Thyroid gland (tissue), 4 donors: ENCODE results near the gene VKORC1. TPM values are rescaled to one million over a fixed set of nuclear protein-coding genes. Genes with fewer than 3 reads are reported as not detected.

Source experiments
- DNase-seq, 2 donors: peaks; one replicate each; pipeline ENCODE4 v3.0.0-alpha.2; 2019
- H3K27ac ChIP-seq, 3 donors: fragments of 200-600 bp; sonication (generic); 1 replicate in 2 of 3; 2 replicates in 1 of 3; pipeline ENCODE4 v1.5.1; 2016 to 2019; ENCODE audit warnings: mild to moderate bottlenecking in 1 of 3, moderate library complexity in 1 of 3
- H3K27me3 ChIP-seq: fragments of 200-600 bp; sonication (generic); one replicate; pipeline ENCODE4 v1.5.1; 2019
- H3K36me3 ChIP-seq, 2 donors: fragments of 200-600 bp; sonication (generic); one replicate each; pipeline ENCODE4 v1.5.1; 2016 to 2019
- H3K4me1 ChIP-seq, 2 donors: fragments of 200-600 bp; sonication (generic); one replicate each; pipeline ENCODE4 v1.5.1; 2017 to 2019
- H3K4me3 ChIP-seq, 3 donors: fragments of 200-600 bp; sonication (generic); replicated peaks in 1 of 3; 1 replicate in 2 of 3; 2 replicates in 1 of 3; pipeline ENCODE4 v1.5.1; 2016; ENCODE audit warnings: mild to moderate bottlenecking in 1 of 3
- H3K9me3 ChIP-seq: fragments of 200-600 bp; sonication (generic); one replicate; pipeline ENCODE4 v1.5.1; 2017
- POLR2A ChIP-seq, 2 donors: fragments of 450-650 bp; IDR thresholded peaks; one replicate each; pipeline ENCODE4 v1.6.1; 2017; ENCODE audit warnings: antibody characterized with exemption in 2 of 2, mild to moderate bottlenecking in 2 of 2, moderate library complexity in 1 of 2
- WGBS, 2 donors: methylation state at CpG; one replicate each; pipeline ENCODE4 v1.1.5; 2017; 5-methylcytosine and 5-hydroxymethylcytosine counted together
- intact Hi-C: fragments of 100-400 bp; cut with DNase I; formaldehyde crosslinking; loops from one replicate; pipeline ENCODE4 v1.15.1; 2023
- total RNA-seq, 4 donors: library from RNA; depleted of rRNA; stranded (reverse); fragments of >200 nt; gene quantifications; one replicate each; pipeline ENCODE4 v1.2.3, GENCODE V29; 2016
- TF ChIP-seq, protein P1 (sequence below), 6 experiments: fragments of 200-600 bp in 3 of 6; fragments of 450-650 bp in 3 of 6; sonication (generic) in 3 of 6; IDR thresholded peaks; one replicate each; pipeline ENCODE4 v1.5.1; 2016 to 2019; ENCODE audit warnings: antibody characterized with exemption in 6 of 6, mild to moderate bottlenecking in 2 of 6, inconsistent platforms in 1 of 6, moderate library complexity in 1 of 6

VKORC1 gene
- total RNA-seq, 4 donors from 2014 or later = 58.7 to 145 (median 104) TPM

DNA sequence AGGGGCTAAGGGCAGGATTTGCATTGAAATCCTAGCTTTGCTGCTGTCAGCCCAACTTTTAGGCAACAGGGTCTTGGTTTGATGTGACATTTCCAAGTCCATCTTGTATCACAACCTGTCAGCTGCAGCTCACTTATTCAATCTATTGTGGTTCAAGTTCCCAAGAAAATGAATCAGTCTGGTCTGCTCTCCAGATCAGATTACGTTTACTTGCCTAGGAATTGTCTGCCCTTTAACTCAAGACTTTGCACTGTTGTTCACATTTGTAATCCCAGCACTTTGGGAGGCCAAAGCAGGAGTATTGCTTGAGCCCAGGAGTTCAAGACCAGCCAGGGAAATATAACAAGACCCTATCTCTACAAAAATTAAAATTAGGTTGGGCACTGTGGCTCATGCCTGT, 51.2 kb downstream of the VKORC1 start:
- H3K9me3 ChIP-seq = no peaks in the 10 kb centered on the region
- peaks cover 23 to 34% of the 10 kb centered on the region in 2 donors for H3K36me3 ChIP-seq
- TF ChIP-seq POLR2A (IDR thresholded peaks at IDR 0.05) = no peak
- TF ChIP-seq, protein P1, sequence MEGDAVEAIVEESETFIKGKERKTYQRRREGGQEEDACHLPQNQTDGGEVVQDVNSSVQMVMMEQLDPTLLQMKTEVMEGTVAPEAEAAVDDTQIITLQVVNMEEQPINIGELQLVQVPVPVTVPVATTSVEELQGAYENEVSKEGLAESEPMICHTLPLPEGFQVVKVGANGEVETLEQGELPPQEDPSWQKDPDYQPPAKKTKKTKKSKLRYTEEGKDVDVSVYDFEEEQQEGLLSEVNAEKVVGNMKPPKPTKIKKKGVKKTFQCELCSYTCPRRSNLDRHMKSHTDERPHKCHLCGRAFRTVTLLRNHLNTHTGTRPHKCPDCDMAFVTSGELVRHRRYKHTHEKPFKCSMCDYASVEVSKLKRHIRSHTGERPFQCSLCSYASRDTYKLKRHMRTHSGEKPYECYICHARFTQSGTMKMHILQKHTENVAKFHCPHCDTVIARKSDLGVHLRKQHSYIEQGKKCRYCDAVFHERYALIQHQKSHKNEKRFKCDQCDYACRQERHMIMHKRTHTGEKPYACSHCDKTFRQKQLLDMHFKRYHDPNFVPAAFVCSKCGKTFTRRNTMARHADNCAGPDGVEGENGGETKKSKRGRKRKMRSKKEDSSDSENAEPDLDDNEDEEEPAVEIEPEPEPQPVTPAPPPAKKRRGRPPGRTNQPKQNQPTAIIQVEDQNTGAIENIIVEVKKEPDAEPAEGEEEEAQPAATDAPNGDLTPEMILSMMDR (IDR thresholded peaks at IDR 0.05) = no peak
- H3K27ac ChIP-seq = no peak overlapping the region
- 92 to 100% methylated on average over 1 of the region's 1 CpG for WGBS, 2 donors
- intact Hi-C loops = no loop called here
- no peaks in the 10 kb centered on the region for H3K27me3 ChIP-seq
- no peaks in the 10 kb centered on the region for H3K4me1 ChIP-seq
- no peak overlapping the region for H3K4me3 ChIP-seq
- DNase-seq = no peak

DNA sequence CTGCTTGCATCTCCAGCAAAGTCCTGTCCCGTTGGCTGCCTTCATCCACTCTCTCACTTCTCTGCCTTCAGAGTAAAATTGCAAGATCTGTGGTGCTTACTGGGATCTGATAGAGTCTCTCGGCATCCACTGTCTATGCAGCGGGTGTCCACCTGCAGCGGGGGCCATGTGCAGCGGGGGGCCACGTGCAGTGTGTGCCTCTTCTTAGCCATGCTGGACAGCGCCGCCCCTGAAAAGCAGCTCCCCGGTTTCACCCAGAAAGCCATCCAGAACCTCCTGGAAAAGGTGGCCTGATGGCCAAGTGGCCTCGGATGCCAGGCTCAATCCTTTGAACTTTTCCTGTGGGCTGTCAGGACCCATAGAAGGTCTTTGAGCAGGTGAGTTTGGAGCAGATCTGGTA, 51.7 kb downstream of the VKORC1 start:
- TF ChIP-seq, protein P1 (IDR thresholded peaks at IDR 0.05) = no peak
- no peak for TF ChIP-seq POLR2A (IDR thresholded peaks at IDR 0.05)
- no peak overlapping the region for H3K4me3 ChIP-seq
- 91 to 97% methylated on average over 8 to 9 of the region's 10 CpGs for WGBS, 2 donors
- no peaks in the 10 kb centered on the region for H3K4me1 ChIP-seq
- intact Hi-C loops = no loop called here
- DNase-seq = no peak
- peaks cover 28 to 39% of the 10 kb centered on the region in 2 donors for H3K36me3 ChIP-seq
- no peak overlapping the region for H3K27ac ChIP-seq
- H3K9me3 ChIP-seq = no peaks in the 10 kb centered on the region
- no peaks in the 10 kb centered on the region for H3K27me3 ChIP-seq

Other genes with a start within 250 kb of the VKORC1 start
- 10 to 100 TPM; 43.6 to 67.6 (median 47.9) TPM for gene BCL7C, start 200.7 kb downstream of the VKORC1 start, total RNA-seq
- gene CTF1, start 198.2 kb downstream of the VKORC1 start, total RNA-seq = 1 to 10 TPM; 2.6 to 7.5 (median 5.6) TPM
- gene FBXL19, start 171.2 kb downstream of the VKORC1 start, total RNA-seq = 10 to 100 TPM; 11.7 to 24.0 (median 14.4) TPM
- 10 to 100 TPM; 32.9 to 49.5 (median 40.2) TPM for gene ORAI3, start 145.7 kb downstream of the VKORC1 start, total RNA-seq
- gene SETD1A, start 137.0 kb downstream of the VKORC1 start, total RNA-seq = 10 to 100 TPM in 2 of 4 donors, 1 to 10 TPM in 2; 7.7 to 11.4 (median 9.2) TPM
- gene HSD3B7, start 109.6 kb downstream of the VKORC1 start, total RNA-seq = 10 to 100 TPM in 2 of 4 donors, 1 to 10 TPM in 2; 4.0 to 13.8 (median 10.9) TPM
- gene STX1B, start 84.2 kb downstream of the VKORC1 start, total RNA-seq = under 1 TPM in 2 of 4 donors, not detected in 2; 0.34 to 0.40 TPM
- 10 to 100 TPM; 26.8 to 47.6 (median 39.9) TPM for gene STX4, start 61.2 kb downstream of the VKORC1 start, total RNA-seq
- 10 to 100 TPM in 3 of 4 donors, 1 to 10 TPM in 1; 9.0 to 15.2 (median 11.9) TPM for gene ZNF668, start 20.6 kb downstream of the VKORC1 start, total RNA-seq
- gene ZNF646, start 20.4 kb downstream of the VKORC1 start, total RNA-seq = 10 to 100 TPM; 13.3 to 20.1 (median 17.7) TPM
- 1 to 10 TPM in 3 of 4 donors, under 1 TPM in 1; 0.93 to 1.9 (median 1.6) TPM for gene PRSS53, start 5.9 kb downstream of the VKORC1 start, total RNA-seq
- 10 to 100 TPM; 30.1 to 52.0 (median 40.5) TPM for gene BCKDK, start 13.6 kb upstream of the VKORC1 start, total RNA-seq
- gene KAT8, start 22.9 kb upstream of the VKORC1 start, total RNA-seq = 100 to 1,000 TPM in 3 of 4 donors, 10 to 100 TPM in 1; 90.0 to 121 (median 113) TPM
- gene PRSS8, start 40.9 kb upstream of the VKORC1 start, total RNA-seq = 10 to 100 TPM; 42.1 to 89.9 (median 72.8) TPM
- 1 to 10 TPM; 1.4 to 6.6 (median 3.0) TPM for gene PRSS36, start 55.3 kb upstream of the VKORC1 start, total RNA-seq
- 10 to 100 TPM; 41.7 to 88.5 (median 70.5) TPM for gene FUS, start 85.3 kb upstream of the VKORC1 start, total RNA-seq
- gene PYCARD, start 108.0 kb upstream of the VKORC1 start, total RNA-seq = 10 to 100 TPM in 2 of 4 donors, 1 to 10 TPM in 2; 4.8 to 21.4 (median 12.4) TPM
- under 1 TPM in 2 of 4 donors, not detected in 2; under 0.01 to 0.11 TPM for gene TRIM72, start 119.3 kb upstream of the VKORC1 start, total RNA-seq
- gene PYDC1, start 122.3 kb upstream of the VKORC1 start, total RNA-seq = not detected
- 1 to 10 TPM; 2.8 to 5.0 (median 4.0) TPM for gene ITGAM, start 165.2 kb upstream of the VKORC1 start, total RNA-seq